ENCODE measurements around the gene WWOX. TPM values are rescaled to one million over a fixed set of nuclear protein-coding genes. Genes with fewer than 3 reads are reported as not detected.

Gene WWOX
- total RNA-seq, 1 experiment from 2014 or later: 15.6 TPM

DNA sequence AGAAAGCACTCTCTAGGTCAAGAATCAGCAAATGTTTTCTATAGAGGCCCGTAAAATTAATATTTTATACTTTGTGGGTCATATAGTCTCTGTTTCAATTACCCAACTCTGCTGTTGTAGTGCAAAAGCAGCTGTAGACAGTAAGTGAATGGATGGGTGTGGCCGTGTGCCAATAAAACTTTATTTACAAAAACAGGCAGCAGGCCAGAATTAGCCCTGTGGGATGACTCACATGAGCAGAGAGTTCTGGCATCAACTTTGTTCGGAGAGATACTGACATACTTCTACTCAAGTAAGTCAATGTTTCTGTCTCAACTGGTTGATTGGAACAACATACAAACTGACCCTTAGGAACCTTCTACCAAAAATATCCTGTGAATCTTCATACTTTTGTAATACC, 884.9 kb downstream of the WWOX start:
- H2BK120ac ChIP-seq (ENCODE audit: low read depth, low read length, poor library complexity, severe bottlenecking): no peak overlapping the region
- no peak overlapping the region for H3K27ac ChIP-seq (ENCODE audit: insufficient read length, low read depth, low read length)
- H4K91ac ChIP-seq (ENCODE audit: insufficient read length, low read depth, low read length): no peak overlapping the region
- TF ChIP-seq, protein P1, sequence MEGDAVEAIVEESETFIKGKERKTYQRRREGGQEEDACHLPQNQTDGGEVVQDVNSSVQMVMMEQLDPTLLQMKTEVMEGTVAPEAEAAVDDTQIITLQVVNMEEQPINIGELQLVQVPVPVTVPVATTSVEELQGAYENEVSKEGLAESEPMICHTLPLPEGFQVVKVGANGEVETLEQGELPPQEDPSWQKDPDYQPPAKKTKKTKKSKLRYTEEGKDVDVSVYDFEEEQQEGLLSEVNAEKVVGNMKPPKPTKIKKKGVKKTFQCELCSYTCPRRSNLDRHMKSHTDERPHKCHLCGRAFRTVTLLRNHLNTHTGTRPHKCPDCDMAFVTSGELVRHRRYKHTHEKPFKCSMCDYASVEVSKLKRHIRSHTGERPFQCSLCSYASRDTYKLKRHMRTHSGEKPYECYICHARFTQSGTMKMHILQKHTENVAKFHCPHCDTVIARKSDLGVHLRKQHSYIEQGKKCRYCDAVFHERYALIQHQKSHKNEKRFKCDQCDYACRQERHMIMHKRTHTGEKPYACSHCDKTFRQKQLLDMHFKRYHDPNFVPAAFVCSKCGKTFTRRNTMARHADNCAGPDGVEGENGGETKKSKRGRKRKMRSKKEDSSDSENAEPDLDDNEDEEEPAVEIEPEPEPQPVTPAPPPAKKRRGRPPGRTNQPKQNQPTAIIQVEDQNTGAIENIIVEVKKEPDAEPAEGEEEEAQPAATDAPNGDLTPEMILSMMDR (conservative IDR thresholded peaks at IDR 0.05): no peak
- H3K56ac ChIP-seq (ENCODE audit: insufficient read length, low read depth, low read length): no peak overlapping the region
- no peak overlapping the region for H3K14ac ChIP-seq (ENCODE audit: insufficient read depth, low read length)
- no peak overlapping the region for H4K5ac ChIP-seq (ENCODE audit: insufficient read length, low read depth, low read length)
- H3K79me1 ChIP-seq (ENCODE audit: insufficient read depth, low read depth, low read length, poor library complexity, severe bottlenecking): no peaks in the 10 kb centered on the region
- H2AK5ac ChIP-seq (ENCODE audit: insufficient read length, low read length): no peak overlapping the region
- H2AFZ ChIP-seq (ENCODE audit: low read length): no peak overlapping the region
- whole genome bisulfite sequencing (ENCODE audit: extremely low coverage, insufficient read length, low lambda C conversion rate): no CpG with 5 or more reads among the region's 3 CpGs
- H2BK20ac ChIP-seq (ENCODE audit: low read depth, low read length, poor library complexity, severe bottlenecking): no peak overlapping the region
- no peaks in the 10 kb centered on the region for H3K36me3 Mint-ChIP-seq (ENCODE audit: insufficient read depth in 1 of 3, low read depth in 3 of 3)
- no peak overlapping the region for H2BK12ac ChIP-seq (ENCODE audit: insufficient read length, low read depth, low read length)
- no peak overlapping the region for H2BK15ac ChIP-seq (ENCODE audit: low read depth, low read length)
- H3K4me1 Mint-ChIP-seq: peaks cover 10 to 19% of the 10 kb centered on the region in 2 experiments
- H3K18ac ChIP-seq (ENCODE audit: insufficient read length, low read depth, low read length): no peak overlapping the region
- no peaks in the 10 kb centered on the region for H4K20me1 ChIP-seq (ENCODE audit: control insufficient read depth, insufficient read depth, insufficient read length)
- DNase-seq: no peak
- no peaks in the 10 kb centered on the region for H3K23me2 ChIP-seq (ENCODE audit: insufficient read length, low read depth, low read length, poor library complexity, severe bottlenecking)
- H3K4me1 ChIP-seq (ENCODE audit: insufficient read depth, low read length): peaks cover 2% of the 10 kb centered on the region; the same call in 1 of the 2 replicates
- no peak overlapping the region for H4K8ac ChIP-seq (replicated peaks; ENCODE audit: insufficient read length, low read depth, low read length)
- no peaks in the 10 kb centered on the region for H3K9me3 ChIP-seq (ENCODE audit: control insufficient read depth, low read depth, low read length)
- no peak overlapping the region for H2BK5ac ChIP-seq (ENCODE audit: insufficient read length, low read length)
- no peak overlapping the region for H3K4ac ChIP-seq (ENCODE audit: low read depth, low read length)
- H3K27ac Mint-ChIP-seq: no peak overlapping the region
- no peak overlapping the region for H3K23ac ChIP-seq (ENCODE audit: insufficient read length, low read depth, low read length)
- H3K9ac ChIP-seq (ENCODE audit: extremely low read depth, insufficient read length, low read length): no peak overlapping the region
- no peaks in the 10 kb centered on the region for H3K9me3 Mint-ChIP-seq
- no peaks in the 10 kb centered on the region for H3K27me3 ChIP-seq (ENCODE audit: insufficient read depth, low read length)
- H3K4me3 Mint-ChIP-seq: no peak overlapping the region
- H3K27me3 Mint-ChIP-seq (ENCODE audit: low read depth): no peaks in the 10 kb centered on the region; the same call in 1 of the 2 replicates
- H3T11ph ChIP-seq (ENCODE audit: low read length): no peak overlapping the region
- no peak overlapping the region for H3K4me2 ChIP-seq (ENCODE audit: insufficient read depth, insufficient read length, low read length)
- no peaks in the 10 kb centered on the region for H3K79me2 ChIP-seq (ENCODE audit: insufficient read depth, low read length)
